ENCODE data around the gene C17orf100.
"Not testable (repeated sequence)": the region's sequence is repeated elsewhere in the genome, so short reads cannot be mapped to it uniquely, and the experiment has no call there.

Gene C17orf100

GRCh38 chr17:6683730-6684459, 32.3 kb downstream of the C17orf100 start:
- DNase-seq (ENCODE audit: low read depth): no peak
- H3K4me3 ChIP-seq (ENCODE audit: low read depth, low read length): no peak overlapping the region

- DNase-seq (ENCODE audit: low read depth): no peak
- H3K4me3 ChIP-seq (ENCODE audit: low read depth, low read length): no peak overlapping the region
Observed at GRCh38 chr17:6684460-6684783, 32.9 kb downstream of the C17orf100 start.

DNA sequence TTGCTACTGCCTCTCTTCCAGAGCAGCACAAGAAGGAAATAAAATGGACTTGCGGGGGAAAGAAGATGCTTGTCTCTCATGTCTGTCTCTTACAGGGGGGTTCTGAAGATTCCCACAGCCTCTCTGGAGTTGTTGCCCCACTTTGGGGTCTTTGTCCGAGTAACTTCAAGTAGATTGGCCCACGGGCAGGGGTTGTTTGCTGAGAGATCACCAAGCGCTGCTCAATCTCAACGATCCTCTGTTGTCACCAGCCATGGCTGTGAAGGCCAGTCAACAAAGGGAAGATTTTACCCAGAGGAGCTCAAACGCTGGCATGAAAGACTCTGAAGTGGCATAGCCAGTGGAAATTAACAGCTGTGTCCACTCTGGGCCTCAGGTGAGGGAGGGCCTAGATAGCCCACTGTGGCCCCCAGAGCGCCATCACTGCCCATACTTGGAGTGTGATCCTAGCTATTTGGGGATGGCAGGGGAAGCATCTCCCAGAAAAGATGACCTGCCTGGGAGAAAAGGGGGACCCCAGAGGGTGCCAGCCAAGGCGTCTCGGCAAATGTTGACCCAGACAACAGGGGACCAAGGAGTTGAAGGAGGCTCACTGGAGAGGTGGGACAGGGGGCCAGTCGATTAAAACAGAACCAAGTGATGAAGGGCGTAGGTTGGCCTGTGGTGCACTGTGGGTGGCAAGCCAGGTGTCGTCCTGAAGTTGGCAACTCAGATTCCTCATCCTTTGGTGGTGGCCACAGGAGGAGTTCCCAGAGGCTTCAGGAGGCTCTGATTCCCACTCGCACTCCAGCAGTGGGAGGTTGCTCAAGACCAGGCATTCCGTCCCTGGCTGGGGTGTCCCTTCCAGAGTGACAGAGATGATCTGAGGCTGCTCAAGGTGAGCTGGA, 33.6 kb downstream of the C17orf100 start:
- H3K4me3 ChIP-seq (ENCODE audit: low read depth, low read length): no peak overlapping the region
- no peak for DNase-seq (ENCODE audit: low read depth)

DNA sequence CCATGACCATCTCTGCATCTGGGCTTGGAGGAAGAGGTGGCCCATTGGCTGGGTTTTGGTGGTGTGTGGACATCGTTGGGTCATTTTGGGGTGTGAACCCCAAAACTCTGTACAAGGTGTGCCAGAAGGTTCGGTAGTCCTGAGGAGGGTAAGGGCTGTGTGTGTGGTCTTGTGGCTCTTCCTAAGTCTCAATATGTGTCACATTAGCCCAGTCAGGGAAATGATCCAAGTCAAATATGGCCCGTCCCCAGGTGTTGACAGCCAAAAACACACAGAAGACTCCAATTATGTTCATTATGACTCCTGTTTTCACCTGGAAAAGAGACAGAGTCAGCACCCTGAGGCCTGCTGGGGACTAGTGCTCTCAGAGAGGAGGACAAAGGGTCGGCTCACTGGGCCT, 34.5 kb downstream of the C17orf100 start:
- H3K4me3 ChIP-seq (ENCODE audit: low read depth, low read length): no peak overlapping the region
- DNase-seq (ENCODE audit: low read depth): no peak

DNA sequence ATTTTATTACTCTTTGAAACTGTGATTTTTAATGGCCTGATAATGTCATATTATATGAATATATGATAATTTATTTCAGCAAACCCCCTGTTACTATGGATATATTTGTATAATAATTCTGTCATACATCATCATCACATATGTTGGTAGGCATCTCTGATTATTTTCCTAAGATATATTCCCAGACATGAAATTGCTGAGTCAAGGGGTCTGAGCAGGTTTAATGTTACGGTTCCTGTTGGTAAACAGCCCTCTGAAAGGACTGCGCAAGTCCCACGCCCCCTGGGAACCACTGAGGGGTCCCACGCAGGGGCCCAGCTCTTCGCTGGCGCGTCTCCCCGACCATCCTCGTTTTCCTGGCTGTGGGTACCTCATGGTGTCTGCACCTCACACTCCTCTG, 37.4 kb downstream of the C17orf100 start:
- DNase-seq (ENCODE audit: low read depth): no peak
- H3K4me3 ChIP-seq (ENCODE audit: low read depth, low read length): no peak overlapping the region

DNA sequence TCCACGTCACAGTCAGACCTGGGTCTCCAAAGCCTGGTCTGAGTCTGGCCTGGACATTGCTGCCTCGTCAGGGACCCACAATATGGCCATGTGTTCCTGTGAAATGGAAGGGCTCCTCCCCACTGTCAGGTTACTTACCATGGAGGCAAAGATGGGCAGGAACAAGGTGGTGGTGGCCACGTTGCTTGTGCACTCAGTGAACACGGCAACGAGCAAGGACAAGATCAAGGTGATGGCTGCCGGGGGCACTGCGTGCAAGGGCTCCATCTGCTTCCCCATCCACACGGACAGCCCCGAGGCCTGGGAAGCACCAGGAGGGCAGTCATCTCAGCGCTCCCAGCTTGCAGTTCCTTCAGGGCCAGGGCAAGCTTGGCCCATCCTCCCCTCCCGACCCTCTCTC, 39.1 kb downstream of the C17orf100 start:
- no peak for DNase-seq (ENCODE audit: low read depth)
- no peak overlapping the region for H3K4me3 ChIP-seq (ENCODE audit: low read depth, low read length)

DNA sequence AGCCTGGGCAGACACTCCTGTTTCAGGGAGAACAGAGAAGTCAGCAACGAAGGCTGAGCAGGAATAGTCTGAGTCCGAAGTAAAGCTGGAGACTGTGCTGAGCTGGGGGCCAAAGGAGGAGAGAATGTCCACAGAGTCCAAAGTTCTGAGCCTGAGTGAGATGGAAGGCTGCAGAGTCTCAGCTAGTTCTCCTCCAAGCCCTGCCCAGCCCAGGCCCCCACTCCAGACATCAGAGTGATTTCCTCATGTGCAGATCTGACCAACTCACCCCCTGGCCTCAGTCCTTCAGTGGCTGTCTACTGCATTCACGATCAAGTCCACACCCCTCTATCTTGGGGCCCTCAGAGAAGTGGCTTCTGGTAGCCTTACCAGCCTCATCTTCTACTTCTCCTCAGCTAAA, 40.0 kb downstream of the C17orf100 start:
- no peak for DNase-seq (ENCODE audit: low read depth)
- H3K4me3 ChIP-seq (ENCODE audit: low read depth, low read length): no peak overlapping the region

DNA sequence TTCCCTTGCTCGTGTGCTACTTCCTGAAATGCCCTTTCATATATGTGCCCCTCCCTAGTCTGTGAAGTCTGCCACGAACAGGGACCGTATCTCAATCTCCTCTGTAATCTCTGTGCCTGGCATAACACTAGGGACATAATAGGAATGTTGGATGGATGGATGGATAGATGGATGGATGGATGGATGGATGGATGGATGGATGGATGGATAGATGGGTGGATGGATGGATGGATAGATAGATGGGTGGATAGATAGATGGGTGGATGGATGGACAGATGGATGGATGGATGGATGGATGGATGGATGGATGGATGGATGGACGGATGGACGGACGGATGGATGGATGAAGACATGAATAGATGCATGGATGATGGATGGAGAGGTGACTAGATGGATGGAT, 40.4 kb downstream of the C17orf100 start:
- not testable (repeated sequence) for H3K4me3 ChIP-seq (ENCODE audit: low read depth, low read length); DNase-seq (ENCODE audit: low read depth)

DNA sequence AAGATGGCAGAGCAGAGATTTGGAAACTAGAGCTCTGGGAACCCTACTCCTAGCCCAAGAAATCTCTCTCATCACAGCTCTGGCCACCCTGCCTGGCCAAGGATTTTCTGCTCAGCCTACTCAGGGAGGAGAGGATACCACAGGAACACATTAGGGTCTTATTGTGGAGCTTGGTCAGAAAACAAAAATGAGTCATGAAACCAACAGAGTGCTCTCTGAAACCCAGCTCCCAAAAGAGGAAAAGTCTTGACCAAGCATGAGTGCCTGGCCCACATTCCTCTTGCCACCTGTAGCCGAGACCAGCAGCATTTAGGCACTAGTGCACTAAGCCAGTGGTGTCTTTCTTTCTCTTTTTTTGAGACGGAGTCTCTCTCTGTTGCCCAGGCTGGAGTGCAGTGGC, 43.5 kb downstream of the C17orf100 start:
- no peak for DNase-seq (ENCODE audit: low read depth)
- no peak overlapping the region for H3K4me3 ChIP-seq (ENCODE audit: low read depth, low read length)

DNA sequence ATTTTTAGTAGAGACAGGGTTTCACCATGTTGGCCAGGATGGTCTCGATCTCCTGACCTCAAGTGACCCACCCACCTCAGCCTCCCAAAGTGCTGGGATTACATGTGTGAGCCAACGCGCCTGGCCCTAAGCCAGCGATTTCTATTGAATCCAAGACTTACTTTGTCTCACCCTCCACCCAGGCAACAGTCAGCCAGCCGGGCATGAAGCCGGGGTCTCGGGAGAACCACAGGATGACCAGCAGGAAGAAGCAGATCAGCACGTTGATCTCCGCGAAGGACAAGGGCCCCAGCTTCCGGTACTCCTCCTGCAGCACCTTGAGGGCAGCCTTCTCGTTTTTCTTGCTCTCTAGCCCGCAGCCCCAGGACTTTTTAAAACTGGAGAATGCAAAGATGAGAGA, 44.0 kb downstream of the C17orf100 start:
- DNase-seq (ENCODE audit: low read depth): no peak

DNA sequence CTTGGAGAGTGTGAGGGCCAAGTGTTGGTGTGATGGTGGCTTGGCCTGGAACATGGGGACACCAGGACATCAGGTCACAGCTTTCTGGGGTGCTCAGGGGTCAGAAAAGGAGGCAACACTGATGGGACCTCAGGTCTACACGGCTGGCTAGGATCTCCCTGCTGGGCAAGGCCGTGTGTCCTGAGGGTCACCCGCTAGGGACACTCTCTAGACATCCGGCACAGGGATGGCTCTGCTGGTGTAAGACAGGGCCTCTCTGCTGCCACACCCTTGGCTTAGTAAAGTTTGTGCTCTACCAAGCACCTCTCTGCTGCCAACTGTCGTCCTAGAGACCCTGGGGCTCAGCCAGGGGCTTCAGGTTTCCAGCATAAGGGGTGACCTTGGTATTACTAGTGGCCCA, 45.3 kb downstream of the C17orf100 start:
- H3K4me3 ChIP-seq (ENCODE audit: low read depth, low read length): no peak overlapping the region

More for the DNA sequence above, 44.0 kb downstream of the C17orf100 start:
- no peak overlapping the region for H3K4me3 ChIP-seq (ENCODE audit: low read depth, low read length)

DNA sequence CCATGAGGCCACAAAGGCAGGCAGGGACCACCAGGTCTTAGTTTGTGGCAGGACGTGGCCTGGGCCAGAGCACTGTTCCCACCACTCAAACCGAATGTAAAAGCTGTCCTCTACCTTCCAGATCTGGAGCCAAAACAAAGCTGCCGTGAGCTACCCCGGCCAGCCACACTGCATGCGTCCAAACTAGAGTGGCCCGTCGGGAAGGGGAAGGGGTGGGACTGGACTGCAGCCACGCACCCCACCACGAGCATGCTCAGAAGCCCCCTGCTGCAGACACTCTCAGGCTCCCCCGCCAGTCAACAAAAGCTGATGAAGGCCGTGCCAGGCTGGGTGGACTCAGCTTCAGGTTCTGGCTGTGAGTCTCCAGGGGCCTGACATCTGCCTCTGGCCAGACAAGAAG, 46.4 kb downstream of the C17orf100 start:
- no peak for DNase-seq (ENCODE audit: low read depth)
- no peak overlapping the region for H3K4me3 ChIP-seq (ENCODE audit: low read depth, low read length)

More for the DNA sequence above, 45.3 kb downstream of the C17orf100 start:
- no peak for DNase-seq (ENCODE audit: low read depth)

DNA sequence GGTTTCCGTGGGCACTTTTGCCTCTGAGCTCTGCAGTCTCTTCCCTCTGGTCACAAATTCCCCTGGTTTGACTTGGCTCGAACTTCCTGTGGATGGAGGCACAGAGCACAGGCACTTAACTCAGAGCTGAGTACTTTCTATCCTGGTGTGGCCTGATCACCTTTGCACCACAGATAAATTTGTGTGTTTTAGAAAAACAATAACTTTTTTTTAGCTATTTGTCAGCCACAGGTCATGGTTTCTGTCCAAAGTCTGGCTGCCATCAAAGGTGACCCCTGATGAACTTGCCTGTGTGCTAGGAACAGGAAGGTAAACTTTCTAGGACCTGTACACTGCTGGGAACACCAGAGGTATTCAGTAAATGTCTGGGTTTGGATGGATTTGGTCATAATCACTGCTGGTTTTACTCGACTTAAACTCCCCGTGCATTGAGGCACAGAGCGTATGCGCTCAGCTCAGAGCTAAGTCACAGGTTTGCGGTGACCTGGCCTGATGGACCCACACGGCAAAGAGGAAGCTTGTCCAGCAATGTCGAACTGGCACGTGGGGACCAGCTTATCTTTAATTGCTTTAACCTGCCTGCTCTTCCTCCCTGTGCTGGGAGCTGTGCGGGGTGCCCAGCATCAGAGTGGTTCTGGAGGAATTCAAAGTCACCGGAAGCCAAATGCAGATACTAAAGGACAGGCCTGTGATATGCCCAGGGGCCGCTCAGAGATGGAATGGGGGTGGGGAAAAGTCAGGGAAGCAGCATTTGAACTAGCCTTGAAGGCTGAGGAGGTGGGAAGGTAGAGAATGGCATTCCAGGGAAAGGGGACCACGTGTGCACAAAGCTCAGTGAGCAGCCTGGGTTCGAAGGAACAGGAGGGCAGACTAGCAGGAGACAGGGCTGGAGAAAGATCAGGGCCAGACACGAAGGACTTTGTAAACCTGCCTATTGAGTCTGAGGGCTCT, 48.7 kb downstream of the C17orf100 start:
- no peak for DNase-seq (ENCODE audit: low read depth)

DNA sequence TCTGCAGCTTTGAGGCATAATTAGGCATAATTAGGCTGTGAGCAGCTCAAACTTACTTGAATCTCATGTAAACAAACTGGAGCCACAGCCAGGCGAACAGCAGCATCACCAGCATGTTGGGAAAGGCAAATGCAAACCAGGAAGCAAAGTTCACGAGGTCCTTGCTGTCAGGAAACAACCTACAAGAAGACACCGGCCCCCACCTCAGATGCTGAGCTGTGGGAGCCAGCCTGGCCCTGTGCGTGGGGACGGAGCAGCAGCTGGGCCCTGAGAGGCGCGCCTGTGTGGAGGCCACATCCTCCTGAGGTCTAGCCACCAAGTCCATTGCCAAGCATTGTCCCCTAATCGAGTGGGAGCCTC, 49.4 kb downstream of the C17orf100 start:
- no peak for DNase-seq (ENCODE audit: low read depth)
- H3K4me3 ChIP-seq (ENCODE audit: low read depth, low read length): no peak overlapping the region

More for the DNA sequence above, 48.7 kb downstream of the C17orf100 start:
- no peak overlapping the region for H3K4me3 ChIP-seq (ENCODE audit: low read depth, low read length)

DNA sequence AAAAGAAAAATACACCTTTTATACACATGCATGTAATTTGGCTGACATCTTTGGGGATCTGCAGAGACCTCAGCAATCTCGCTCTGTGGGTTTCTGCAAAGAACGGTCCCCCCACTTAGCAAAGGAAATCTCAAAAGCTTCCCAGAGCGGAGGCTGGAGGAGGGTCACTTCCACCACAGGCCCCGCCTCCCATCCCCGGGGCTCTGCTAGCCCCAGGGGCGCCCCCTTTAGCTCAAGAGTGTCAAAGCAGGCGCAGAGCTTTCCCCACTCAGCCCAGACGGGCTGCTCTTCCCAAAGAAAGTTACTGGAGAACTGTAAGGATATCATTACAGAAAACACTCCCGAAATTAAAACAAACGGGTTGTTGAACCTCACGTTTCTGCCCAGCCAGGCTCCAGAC, 50.2 kb downstream of the C17orf100 start:
- H3K4me3 ChIP-seq (ENCODE audit: low read depth, low read length): no peak overlapping the region
- no peak for DNase-seq (ENCODE audit: low read depth)

DNA sequence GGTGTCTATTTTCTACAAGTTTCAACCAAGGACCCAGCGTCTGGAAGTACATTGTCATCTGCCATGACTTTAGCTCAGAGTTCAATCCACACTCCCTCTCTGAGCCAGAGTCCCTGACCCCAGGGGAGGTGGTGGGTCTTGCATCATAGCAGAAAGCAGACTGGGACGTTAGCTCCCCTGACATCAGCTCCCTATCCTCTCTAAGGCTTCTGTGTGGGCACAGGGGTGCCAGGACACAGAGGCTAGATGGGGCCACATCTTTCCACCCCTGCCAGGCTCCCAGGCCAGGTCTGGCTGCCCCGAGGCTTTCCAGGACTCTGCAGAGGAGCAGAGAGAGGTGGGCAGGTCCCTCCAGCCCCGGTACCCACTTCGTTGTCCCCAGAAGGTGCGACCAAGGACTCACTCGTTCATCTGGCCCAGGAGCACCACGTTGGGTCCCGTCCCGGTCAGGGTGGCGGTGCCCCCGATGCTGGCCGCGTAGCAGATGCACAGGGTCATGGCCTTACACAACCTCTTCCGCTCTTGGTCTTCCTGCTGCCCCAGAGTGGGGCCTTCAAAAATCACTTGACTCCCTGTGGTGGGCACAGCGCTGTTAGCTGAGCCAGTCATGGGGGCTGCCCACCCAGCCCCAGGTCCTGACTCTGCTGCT, 51.1 kb downstream of the C17orf100 start:
- no peak overlapping the region for H3K4me3 ChIP-seq (ENCODE audit: low read depth, low read length)
- DNase-seq (ENCODE audit: low read depth): no peak
